C1 segment of cervical spinal cord (tissue), 14 donors: ENCODE results near the gene PLOD2.

Experiments used
- DNase-seq, 14 donors: peaks; one replicate each; lab custom pipeline; 2025; lab: John Stamatoyannopoulos, UW

The PLOD2 gene

DNA sequence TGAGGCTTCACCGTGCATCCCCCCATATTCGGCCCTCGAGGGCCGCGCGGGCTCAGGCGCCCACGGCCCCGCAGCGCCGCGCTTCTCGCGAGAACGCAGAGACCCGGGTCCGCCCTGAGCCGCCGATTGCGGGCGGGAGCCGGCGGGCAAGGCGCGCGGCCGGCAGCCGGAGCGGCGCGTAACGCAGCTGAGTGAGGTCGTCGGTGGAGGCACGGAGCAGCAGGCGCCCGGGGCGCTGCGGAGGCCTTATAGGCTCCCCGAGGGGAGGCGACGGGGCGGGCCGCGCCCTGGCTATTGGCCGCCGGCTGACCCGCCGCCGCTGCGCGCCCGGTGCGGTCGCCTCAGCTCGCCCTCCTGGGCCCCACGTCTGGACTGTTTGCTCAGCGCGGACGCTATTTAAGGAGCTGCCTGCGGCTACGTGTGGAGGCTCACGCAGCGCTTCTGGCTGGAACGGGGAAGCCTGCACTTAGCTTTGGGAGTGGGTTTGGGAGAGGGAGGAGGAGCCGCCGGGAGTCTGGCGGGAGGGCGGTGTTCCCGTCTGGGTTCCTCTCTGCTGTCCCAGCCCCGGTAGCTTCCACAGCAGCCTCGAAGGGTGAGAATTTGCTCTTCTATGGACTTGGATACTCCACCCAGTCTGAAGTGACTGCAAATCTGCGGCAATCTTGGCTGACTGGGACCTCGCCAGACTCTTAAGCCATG, at the start of gene PLOD2:
Gene PLOD2 (minus strand): TSS at position 221 of the 699 bp plus-strand sequence. CDS start 195 bp downstream, at position 26.
- peak in 12 of 14 donors; percentile 9 to 82 (median 66) for DNase-seq

- DNase-seq, result no peak
Observed at GRCh38 chr3:146209371-146209770, 48.4 kb upstream of the PLOD2 start.

DNA sequence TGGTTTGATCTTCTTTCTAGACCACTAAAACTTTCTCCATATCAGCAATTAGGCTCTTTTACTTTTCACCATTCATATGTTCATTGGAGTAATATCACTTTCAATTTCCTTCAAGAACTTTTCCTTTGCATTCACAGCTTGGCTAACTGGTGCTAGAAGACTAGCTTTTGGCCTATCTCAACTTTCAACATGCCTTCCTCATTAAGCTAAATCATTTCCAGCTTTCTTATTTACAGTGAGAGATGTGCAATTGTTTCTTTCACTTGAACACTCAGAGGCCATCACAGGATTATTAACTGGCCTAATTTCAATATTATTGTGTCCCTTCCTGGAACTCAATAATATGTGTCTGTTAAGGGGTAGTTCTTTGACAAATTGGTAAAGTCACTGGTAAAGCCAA, 42.8 kb upstream of the PLOD2 start:
- no peak for DNase-seq

GRCh38 chr3:146200461-146201220, 39.7 kb upstream of the PLOD2 start:
- no peak for DNase-seq

DNA sequence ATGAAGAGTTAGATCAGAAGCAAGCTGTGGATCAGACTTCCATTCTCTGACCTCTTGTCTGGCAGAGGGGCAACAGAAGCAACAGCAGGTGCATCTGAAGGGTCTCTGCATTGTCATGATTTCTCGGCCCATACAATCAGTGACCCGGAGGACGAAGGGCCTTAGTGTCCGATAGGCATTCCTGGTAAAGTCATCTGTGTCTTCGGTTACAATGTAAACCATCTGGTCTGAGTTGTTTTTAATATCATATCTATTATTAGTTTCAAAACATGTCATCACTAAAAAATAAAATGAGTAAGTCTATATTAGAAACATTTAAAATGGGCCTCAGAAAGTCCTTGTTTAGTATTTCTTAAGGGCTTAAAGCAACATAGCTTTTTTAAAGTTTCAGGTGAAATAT, 38.8 kb upstream of the PLOD2 start:
- no peak for DNase-seq

- DNase-seq, result no peak
Observed at GRCh38 chr3:146196789-146197188, 35.8 kb upstream of the PLOD2 start.

DNA sequence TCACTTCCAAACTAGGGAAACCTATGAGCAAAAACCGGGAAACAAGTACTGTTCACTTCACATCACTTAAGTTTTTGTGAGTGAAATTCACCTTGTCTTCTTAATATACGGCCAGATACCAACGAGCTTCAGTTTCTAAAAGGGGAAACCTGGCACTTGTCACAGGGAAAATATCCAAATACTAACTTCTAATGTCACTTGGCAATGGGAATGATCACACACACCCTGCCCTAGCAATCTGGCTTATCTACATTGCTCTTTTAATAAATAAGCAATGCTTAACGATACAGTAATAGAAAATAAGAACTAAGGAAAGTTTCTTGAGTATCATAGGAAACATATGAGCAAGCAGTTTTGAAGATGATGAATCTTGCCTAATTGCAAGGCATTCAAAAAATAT, 34.6 kb upstream of the PLOD2 start:
- DNase-seq, result no peak

GRCh38 chr3:146195030-146195429, 34.0 kb upstream of the PLOD2 start:
- no peak for DNase-seq

- no peak for DNase-seq
Observed at GRCh38 chr3:146191051-146191450, 30.1 kb upstream of the PLOD2 start.

GRCh38 chr3:146189519-146190173, 28.7 kb upstream of the PLOD2 start:
- DNase-seq, result peak in 3 of 14 donors; percentile 4 to 30 (median 14)

GRCh38 chr3:146187334-146187950, 26.5 kb upstream of the PLOD2 start:
- peak in 1 of 14 donors; percentile 10 for DNase-seq

DNA sequence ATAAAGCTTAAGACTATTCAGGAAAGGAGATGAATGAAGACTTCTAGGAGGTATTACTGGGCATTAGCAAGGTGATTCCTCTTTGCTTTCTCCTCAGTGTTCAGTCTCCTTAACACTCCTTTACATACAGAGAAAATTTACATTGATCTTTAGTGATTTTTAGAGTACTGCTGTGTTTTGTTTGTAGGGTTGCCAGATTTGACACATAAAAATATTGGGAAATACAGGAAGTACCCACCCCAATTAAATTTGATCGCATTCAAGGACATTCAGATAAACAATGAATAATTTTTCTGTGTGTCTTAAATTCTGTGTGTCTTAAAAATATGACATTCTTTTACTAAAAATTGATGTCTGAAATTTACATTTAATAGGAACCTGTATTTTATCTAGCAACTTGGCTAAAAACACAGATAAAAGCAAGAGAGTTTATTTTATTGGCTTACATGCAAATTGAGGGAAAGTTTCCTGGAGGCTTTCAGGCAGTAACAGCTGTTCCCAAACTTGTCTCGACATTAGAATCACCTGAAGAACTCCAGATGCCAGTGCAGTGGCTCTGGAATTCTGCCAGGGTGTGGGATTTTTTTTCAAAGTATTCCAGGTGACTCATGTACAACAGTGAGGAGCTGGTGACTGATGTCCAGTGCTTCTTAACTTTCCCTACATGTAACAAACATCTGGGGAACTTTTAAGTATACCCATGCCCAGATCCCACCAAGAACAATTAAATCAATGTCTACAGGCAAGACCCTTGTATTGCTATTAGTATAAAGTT, 23.4 kb upstream of the PLOD2 start:
- DNase-seq, result no peak

- DNase-seq, result no peak
Observed at GRCh38 chr3:146181216-146181615, 20.2 kb upstream of the PLOD2 start.

GRCh38 chr3:146180376-146180775, 19.4 kb upstream of the PLOD2 start:
- DNase-seq, result no peak

- DNase-seq, result no peak
Observed at GRCh38 chr3:146178006-146178689, 17.2 kb upstream of the PLOD2 start.

DNA sequence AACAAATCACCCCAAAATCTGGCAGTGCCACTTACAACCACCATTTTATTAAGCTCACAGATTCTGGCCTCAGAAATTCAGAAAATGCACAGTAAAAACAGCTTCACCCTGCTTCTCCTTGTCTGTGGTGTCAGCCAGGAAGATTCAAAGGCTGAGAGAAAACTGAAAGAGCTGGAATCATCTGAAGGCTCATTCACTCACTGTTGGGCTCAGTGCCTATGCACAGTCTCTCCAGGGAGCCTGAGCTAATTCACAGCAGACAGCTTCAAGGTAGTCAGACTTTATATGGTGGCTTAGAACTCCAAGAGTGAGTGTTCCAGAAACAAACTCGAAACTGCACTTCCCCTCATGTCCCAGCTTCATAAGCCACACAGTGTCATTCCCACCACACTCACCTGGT, 16.5 kb upstream of the PLOD2 start:
- peak in 1 of 14 donors; percentile 29 for DNase-seq

- DNase-seq, result no peak
Observed at GRCh38 chr3:146177072-146177471, 16.1 kb upstream of the PLOD2 start.

DNA sequence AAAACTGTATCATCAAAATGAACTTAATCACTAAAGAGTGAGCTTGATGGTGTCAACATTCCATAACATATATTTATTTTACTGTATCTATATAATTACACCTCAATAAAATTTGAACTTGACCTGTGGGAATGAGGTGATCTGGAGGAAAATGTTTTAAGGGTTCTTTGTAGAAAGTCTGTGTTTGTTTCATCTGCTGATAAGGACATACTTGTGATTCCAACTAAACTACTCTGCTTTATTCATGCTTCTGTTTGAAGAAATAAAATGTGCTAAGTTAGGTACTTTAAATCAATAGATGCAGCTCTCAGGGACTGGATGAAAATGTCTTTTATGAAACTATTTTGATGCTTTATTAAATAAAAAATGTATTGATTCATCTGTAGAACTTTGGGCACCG, 11.6 kb upstream of the PLOD2 start:
- no peak for DNase-seq

DNA sequence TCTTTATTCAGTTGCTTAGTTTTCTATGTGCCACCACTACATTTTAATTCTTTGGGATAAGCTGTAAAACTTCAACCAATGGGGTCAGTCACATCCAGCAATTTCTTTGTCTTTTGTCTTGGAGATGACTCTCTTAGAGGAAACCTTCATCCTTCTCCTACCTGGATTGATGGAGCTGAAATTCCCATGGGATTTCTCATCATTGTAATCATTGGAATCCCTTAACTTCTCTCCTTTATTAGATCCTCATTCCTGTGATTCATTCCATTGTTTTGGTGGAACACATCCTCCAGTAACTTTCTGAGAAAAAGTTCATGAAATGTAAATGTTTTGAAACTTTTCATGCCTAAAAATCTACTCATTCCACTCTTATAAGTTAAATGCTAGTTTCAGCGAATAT, 9.6 kb upstream of the PLOD2 start:
- DNase-seq, result no peak

GRCh38 chr3:146169891-146170290, 8.9 kb upstream of the PLOD2 start:
- DNase-seq, result no peak

- no peak for DNase-seq
Observed at GRCh38 chr3:146166826-146167225, 5.8 kb upstream of the PLOD2 start.
